Measurements from ENCODE around the gene DAP3. TPM values are rescaled to one million over a fixed set of nuclear protein-coding genes. Genes with fewer than 3 reads are reported as not detected.

DAP3 gene
- polyA plus RNA-seq, 1 of the 3 experiments (the other 2 are of a cell fraction), result 115 TPM

DNA sequence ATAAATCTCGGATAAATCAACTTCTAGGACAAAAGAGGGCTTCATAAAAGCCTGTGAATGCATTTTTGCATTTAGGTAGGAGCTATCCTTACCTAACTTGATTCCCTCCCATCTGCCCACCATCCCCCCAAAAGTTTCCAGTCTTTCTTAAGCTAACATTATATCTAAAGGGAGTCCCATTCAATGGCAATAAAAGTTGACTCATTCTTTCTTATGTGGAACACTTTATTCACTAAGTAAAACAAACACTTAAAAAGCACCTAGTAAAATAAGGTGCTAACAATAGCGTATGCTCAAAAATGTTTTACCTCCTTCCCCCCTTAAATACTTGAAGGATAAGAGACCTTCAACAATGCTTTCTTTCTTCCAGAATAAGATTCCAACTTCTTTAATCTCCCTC is 84.3 kb downstream of the DAP3 start:
- Histone ChIP-seq H3K4me1 (ENCODE audit: control insufficient read depth in 1 of 2, insufficient read depth in 2 of 2, low read depth in 1 of 2, low read length in 1 of 2) (no peaks in the 10 kb centered on the region), H3K4me2 (no peak overlapping the region), H3K27ac (ENCODE audit: low read depth in 2 of 2, low read length in 1 of 2) (no peak overlapping the region), H3K36me3 (replicated peaks in 1 of 2; ENCODE audit: control insufficient read depth in 1 of 2, insufficient read depth in 2 of 2, low read length in 1 of 2) (peaks cover 55 to 80% of the 10 kb centered on the region in 2 experiments), H3K9ac (no peak overlapping the region), H3K27me3 (ENCODE audit: insufficient read depth) (no peaks in the 10 kb centered on the region), H3K9me3 (no peaks in the 10 kb centered on the region), H3K79me2 (ENCODE audit: insufficient read depth) (no peaks in the 10 kb centered on the region), H4K20me1 (ENCODE audit: insufficient read depth) (no peaks in the 10 kb centered on the region), H3K9me2 (no peaks in the 10 kb centered on the region), H3F3A (replicated peaks; ENCODE audit: insufficient read depth) (peaks cover 7% of the 10 kb centered on the region), H2AFZ (ENCODE audit: low read depth) (no peak overlapping the region), H3K4me3 (ENCODE audit: low read depth in 2 of 2, low read length in 1 of 2) (no peak overlapping the region)
- TF ChIP-seq GATA2 (CRISPR knock-in tag; IDR thresholded peaks at IDR 0.05) (no peak), TEAD4 (IDR thresholded peaks at IDR 0.05; ENCODE audit: borderline replicate concordance, insufficient read depth) (no peak), NRF1 (IDR thresholded peaks at IDR 0.05; ENCODE audit: low read depth, low read length) (no peak), JUND (IDR thresholded peaks at IDR 0.05) (no peak)
- TF ChIP-seq, protein P1, sequence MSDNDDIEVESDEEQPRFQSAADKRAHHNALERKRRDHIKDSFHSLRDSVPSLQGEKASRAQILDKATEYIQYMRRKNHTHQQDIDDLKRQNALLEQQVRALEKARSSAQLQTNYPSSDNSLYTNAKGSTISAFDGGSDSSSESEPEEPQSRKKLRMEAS (IDR thresholded peaks at IDR 0.05; ENCODE audit: low read depth), result no peak
- TF ChIP-seq, protein P2, sequence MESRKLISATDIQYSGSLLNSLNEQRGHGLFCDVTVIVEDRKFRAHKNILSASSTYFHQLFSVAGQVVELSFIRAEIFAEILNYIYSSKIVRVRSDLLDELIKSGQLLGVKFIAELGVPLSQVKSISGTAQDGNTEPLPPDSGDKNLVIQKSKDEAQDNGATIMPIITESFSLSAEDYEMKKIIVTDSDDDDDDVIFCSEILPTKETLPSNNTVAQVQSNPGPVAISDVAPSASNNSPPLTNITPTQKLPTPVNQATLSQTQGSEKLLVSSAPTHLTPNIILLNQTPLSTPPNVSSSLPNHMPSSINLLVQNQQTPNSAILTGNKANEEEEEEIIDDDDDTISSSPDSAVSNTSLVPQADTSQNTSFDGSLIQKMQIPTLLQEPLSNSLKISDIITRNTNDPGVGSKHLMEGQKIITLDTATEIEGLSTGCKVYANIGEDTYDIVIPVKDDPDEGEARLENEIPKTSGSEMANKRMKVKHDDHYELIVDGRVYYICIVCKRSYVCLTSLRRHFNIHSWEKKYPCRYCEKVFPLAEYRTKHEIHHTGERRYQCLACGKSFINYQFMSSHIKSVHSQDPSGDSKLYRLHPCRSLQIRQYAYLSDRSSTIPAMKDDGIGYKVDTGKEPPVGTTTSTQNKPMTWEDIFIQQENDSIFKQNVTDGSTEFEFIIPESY (IDR thresholded peaks at IDR 0.05; ENCODE audit: borderline replicate concordance, low read depth), result no peak
- TF ChIP-seq, protein P3, sequence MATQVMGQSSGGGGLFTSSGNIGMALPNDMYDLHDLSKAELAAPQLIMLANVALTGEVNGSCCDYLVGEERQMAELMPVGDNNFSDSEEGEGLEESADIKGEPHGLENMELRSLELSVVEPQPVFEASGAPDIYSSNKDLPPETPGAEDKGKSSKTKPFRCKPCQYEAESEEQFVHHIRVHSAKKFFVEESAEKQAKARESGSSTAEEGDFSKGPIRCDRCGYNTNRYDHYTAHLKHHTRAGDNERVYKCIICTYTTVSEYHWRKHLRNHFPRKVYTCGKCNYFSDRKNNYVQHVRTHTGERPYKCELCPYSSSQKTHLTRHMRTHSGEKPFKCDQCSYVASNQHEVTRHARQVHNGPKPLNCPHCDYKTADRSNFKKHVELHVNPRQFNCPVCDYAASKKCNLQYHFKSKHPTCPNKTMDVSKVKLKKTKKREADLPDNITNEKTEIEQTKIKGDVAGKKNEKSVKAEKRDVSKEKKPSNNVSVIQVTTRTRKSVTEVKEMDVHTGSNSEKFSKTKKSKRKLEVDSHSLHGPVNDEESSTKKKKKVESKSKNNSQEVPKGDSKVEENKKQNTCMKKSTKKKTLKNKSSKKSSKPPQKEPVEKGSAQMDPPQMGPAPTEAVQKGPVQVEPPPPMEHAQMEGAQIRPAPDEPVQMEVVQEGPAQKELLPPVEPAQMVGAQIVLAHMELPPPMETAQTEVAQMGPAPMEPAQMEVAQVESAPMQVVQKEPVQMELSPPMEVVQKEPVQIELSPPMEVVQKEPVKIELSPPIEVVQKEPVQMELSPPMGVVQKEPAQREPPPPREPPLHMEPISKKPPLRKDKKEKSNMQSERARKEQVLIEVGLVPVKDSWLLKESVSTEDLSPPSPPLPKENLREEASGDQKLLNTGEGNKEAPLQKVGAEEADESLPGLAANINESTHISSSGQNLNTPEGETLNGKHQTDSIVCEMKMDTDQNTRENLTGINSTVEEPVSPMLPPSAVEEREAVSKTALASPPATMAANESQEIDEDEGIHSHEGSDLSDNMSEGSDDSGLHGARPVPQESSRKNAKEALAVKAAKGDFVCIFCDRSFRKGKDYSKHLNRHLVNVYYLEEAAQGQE (IDR thresholded peaks at IDR 0.05; ENCODE audit: low read depth, low read length), result no peak
- TF ChIP-seq, protein P4, sequence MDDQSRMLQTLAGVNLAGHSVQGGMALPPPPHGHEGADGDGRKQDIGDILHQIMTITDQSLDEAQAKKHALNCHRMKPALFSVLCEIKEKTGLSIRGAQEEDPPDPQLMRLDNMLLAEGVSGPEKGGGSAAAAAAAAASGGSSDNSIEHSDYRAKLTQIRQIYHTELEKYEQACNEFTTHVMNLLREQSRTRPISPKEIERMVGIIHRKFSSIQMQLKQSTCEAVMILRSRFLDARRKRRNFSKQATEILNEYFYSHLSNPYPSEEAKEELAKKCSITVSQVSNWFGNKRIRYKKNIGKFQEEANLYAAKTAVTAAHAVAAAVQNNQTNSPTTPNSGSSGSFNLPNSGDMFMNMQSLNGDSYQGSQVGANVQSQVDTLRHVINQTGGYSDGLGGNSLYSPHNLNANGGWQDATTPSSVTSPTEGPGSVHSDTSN (IDR thresholded peaks at IDR 0.05), result no peak
- POLR2A ChIA-PET, result no interaction called here
- CTCF ChIA-PET, result interaction anchor here (1.8 kb wide), 1 partner anchor 293 kb away, joined by 4 read pairs; no protein-coding TSS in a partner anchor
- 96% methylated on average over 2 of the region's 2 CpGs for WGBS (ENCODE audit: low lambda C conversion rate)
- DNase-seq, result no peak

DNA sequence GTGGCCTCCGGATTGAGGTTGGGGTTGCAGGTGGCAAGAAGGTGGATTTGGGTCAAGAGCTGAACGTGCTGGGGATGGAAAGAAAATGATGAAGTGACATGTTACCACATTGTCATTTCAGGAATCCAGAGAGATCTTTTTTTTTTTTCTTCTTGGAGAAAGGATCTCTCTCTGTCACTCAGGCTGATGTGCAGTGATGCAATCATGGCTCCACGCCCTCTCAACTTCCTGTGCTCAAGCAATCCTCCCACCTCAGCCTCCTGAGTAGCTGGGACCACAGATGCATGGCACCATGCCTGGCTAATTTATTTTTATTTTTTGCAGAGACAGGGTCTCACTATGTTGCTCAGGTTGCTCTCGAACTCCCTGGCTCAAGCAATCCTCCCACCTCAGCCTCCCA is 87.5 kb downstream of the DAP3 start:
- no peak for TF ChIP-seq GATA2 (CRISPR knock-in tag; IDR thresholded peaks at IDR 0.05)
- Histone ChIP-seq H3F3A (replicated peaks; ENCODE audit: insufficient read depth) (peaks cover 3% of the 10 kb centered on the region), H3K9ac (no peak overlapping the region), H3K4me2 (no peak overlapping the region), H2AFZ (ENCODE audit: low read depth) (no peak overlapping the region), H3K9me3 (no peaks in the 10 kb centered on the region), H3K27ac (ENCODE audit: low read depth in 2 of 2, low read length in 1 of 2) (no peak overlapping the region), H3K9me2 (no peaks in the 10 kb centered on the region), H3K79me2 (ENCODE audit: insufficient read depth) (no peaks in the 10 kb centered on the region), H3K4me3 (ENCODE audit: low read depth in 2 of 2, low read length in 1 of 2) (no peak overlapping the region), H4K20me1 (ENCODE audit: insufficient read depth) (no peaks in the 10 kb centered on the region), H3K36me3 (replicated peaks in 1 of 2; ENCODE audit: control insufficient read depth in 1 of 2, insufficient read depth in 2 of 2, low read length in 1 of 2) (peaks cover 33 to 55% of the 10 kb centered on the region in 2 experiments), H3K4me1 (ENCODE audit: control insufficient read depth in 1 of 2, insufficient read depth in 2 of 2, low read depth in 1 of 2, low read length in 1 of 2) (no peaks in the 10 kb centered on the region), H3K27me3 (ENCODE audit: insufficient read depth) (no peaks in the 10 kb centered on the region)
- no peak for DNase-seq
- ChIA-PET CTCF (no interaction called here), POLR2A (no interaction called here)
- WGBS (ENCODE audit: low lambda C conversion rate), result 97% methylated on average over 4 of the region's 4 CpGs
